OCI-LY7 (cell line): ENCODE results near the gene YARS2. TPM values are rescaled to one million over a fixed set of nuclear protein-coding genes. Genes with fewer than 3 reads are reported as not detected.

Experiments
- BruUV-seq: library from RNA; stranded (reverse); fragments of 400-500 nt; replicated peaks from 2 replicates; lab custom pipeline; 2021; lab: Mats Ljungman, UMichigan
- CTCF ChIA-PET: fragments of 300-600 bp; sonication (Branson Sonifier 250); formaldehyde crosslinking; loops from one replicate; lab custom pipeline; 2022; ENCODE audit warnings: antibody characterized with exemption; ENCODE audit not compliant: unreplicated experiment; lab: Charles Lee
- POLR2A ChIA-PET: fragments of 300-600 bp; sonication (Branson Sonifier 250); formaldehyde crosslinking; loops from one replicate; lab custom pipeline; 2022; ENCODE audit warnings: antibody characterized with exemption; lab: Charles Lee
- DNase-seq: peaks from one replicate; pipeline ENCODE4 v3.0.0-alpha.2; 2015; ENCODE audit warnings: low spot score
- H2AFZ ChIP-seq: fragments of 200-600 bp; sonication (generic), shearing (Covaris generic); 2 replicates; pipeline ENCODE4 v1.6.1; 2014; ENCODE audit warnings: mild to moderate bottlenecking, antibody characterized with exemption, low read length, moderate library complexity
- H3K27ac ChIP-seq: fragments of 200-600 bp; sonication (generic); 2 replicates; pipeline ENCODE4 v1.5.1; 2014; ENCODE audit warnings: mixed run types, low read depth, mild to moderate bottlenecking, moderate library complexity, low read length, inconsistent platforms; ENCODE audit not compliant: poor library complexity, severe bottlenecking
- H3K36me3 ChIP-seq: fragments of 200-600 bp; sonication (generic); 2 replicates; pipeline ENCODE4 v1.6.1; 2014; ENCODE audit warnings: mild to moderate bottlenecking, antibody characterized with exemption, low read length, moderate library complexity, mixed read lengths; ENCODE audit not compliant: insufficient read depth
- H3K4me1 ChIP-seq: fragments of 200-600 bp; sonication (generic); 2 replicates; pipeline ENCODE4 v1.5.1; 2014; ENCODE audit warnings: mild to moderate bottlenecking, low read length; ENCODE audit not compliant: insufficient read depth, poor library complexity, severe bottlenecking
- H3K4me2 ChIP-seq: fragments of 200-600 bp; sonication (generic); 2 replicates; pipeline ENCODE4 v1.6.1; 2014; ENCODE audit warnings: mild to moderate bottlenecking, low read length
- H3K4me3 ChIP-seq: fragments of 200-600 bp; sonication (generic); 2 replicates; pipeline ENCODE4 v1.5.1; 2014; ENCODE audit warnings: mild to moderate bottlenecking, low read depth, low read length; ENCODE audit not compliant: poor library complexity, severe bottlenecking
- H3K79me2 ChIP-seq: fragments of 200-600 bp; sonication (generic); 2 replicates; pipeline ENCODE4 v1.6.1; 2016; ENCODE audit warnings: low read depth, mild to moderate bottlenecking, low read length, moderate library complexity, mixed read lengths; ENCODE audit not compliant: insufficient read depth
- H3K9me2 ChIP-seq: fragments of 200-600 bp; sonication (generic); 2 replicates; pipeline ENCODE4 v1.6.1; 2016; ENCODE audit warnings: mild to moderate bottlenecking, low read length, mixed read lengths; ENCODE audit not compliant: insufficient read depth
- H3K9me3 ChIP-seq: fragments of 200-600 bp; sonication (generic); 2 replicates; pipeline ENCODE4 v1.6.1; 2014; ENCODE audit warnings: mild to moderate bottlenecking, mixed run types, low read length, mixed read lengths
- H4K20me1 ChIP-seq: fragments of 200-600 bp; sonication (generic); 2 replicates; pipeline ENCODE4 v1.6.1; 2014; ENCODE audit warnings: mild to moderate bottlenecking, antibody characterized with exemption, low read length, moderate library complexity, mixed read lengths; ENCODE audit not compliant: insufficient read depth
- CTCF ChIP-seq: fragments of 200-600 bp; sonication (generic); conservative IDR thresholded peaks from 2 replicates; pipeline ENCODE4 v1.5.1; 2014; ENCODE audit warnings: mild to moderate bottlenecking, antibody characterized with exemption, low read length, moderate library complexity, mixed read lengths
- EZH2phosphoT487 ChIP-seq: fragments of 200-600 bp; sonication (generic); IDR thresholded peaks from 2 replicates; pipeline ENCODE4 v1.6.1; 2018; ENCODE audit warnings: low read depth, borderline replicate concordance, mild to moderate bottlenecking, mixed run types, antibody characterized with exemption, low read length, moderate library complexity, mixed read lengths
- intact Hi-C: fragments of 100-400 bp; cut with micrococcal nuclease; formaldehyde crosslinking; loops from one replicate; pipeline ENCODE4 v1.10.0; 2022; ENCODE audit not compliant: unreplicated experiment
- total RNA-seq, 2 experiments: library from RNA; depleted of rRNA in 1 of 2; stranded (reverse); fragments of >200 nt in 1 of 2; shearing (Covaris generic) in 1 of 2; gene quantifications; 2 replicates each; pipeline ENCODE4 v1.2.3, GENCODE V29; 2014 to 2022

YARS2 gene
- total RNA-seq, 2 experiments from 2014 or later: 31.5 to 42.8 TPM

GRCh38 chr12:32718926-32719325 is 36.8 kb downstream of the YARS2 start:
- ChIA-PET POLR2A (interaction anchor here (0.5 to 0.7 kb wide), 3 partner anchors 20 to 317 kb away, joined by 3 to 5 read pairs (median 4); no protein-coding TSS in a partner anchor), CTCF (no interaction called here)
- intact Hi-C loops: no loop called here

GRCh38 chr12:32714772-32715171 is 40.9 kb downstream of the YARS2 start:
- Histone ChIP-seq H2AFZ (no peak overlapping the region), H3K9me3 (no peaks in the 10 kb centered on the region), H3K36me3 (peaks cover 69% of the 10 kb centered on the region), H3K9me2 (no peaks in the 10 kb centered on the region), H3K79me2 (no peaks in the 10 kb centered on the region), H3K4me1 (no peaks in the 10 kb centered on the region), H3K4me3 (no peak overlapping the region), H4K20me1 (no peaks in the 10 kb centered on the region), H3K27ac (no peak overlapping the region), H3K4me2 (no peak overlapping the region)
- DNase-seq: no peak
- POLR2A ChIA-PET: interaction anchor here (0.6 kb wide), 1 partner anchor 8 kb away, joined by 3 read pairs; no protein-coding TSS in a partner anchor
- intact Hi-C loops: no loop called here
- no TSS peak for BruUV-seq
- CTCF ChIA-PET: no interaction called here
- TF ChIP-seq EZH2phosphoT487 (no peak), CTCF (no peak)

More at GRCh38 chr12:32718926-32719325, 36.8 kb downstream of the YARS2 start:
- Histone ChIP-seq H4K20me1 (no peaks in the 10 kb centered on the region), H3K27ac (no peak overlapping the region), H3K4me2 (no peak overlapping the region), H3K9me2 (no peaks in the 10 kb centered on the region), H3K9me3 (no peaks in the 10 kb centered on the region), H3K4me1 (no peaks in the 10 kb centered on the region), H3K79me2 (no peaks in the 10 kb centered on the region), H3K4me3 (no peak overlapping the region), H2AFZ (no peak overlapping the region), H3K36me3 (peaks cover 73% of the 10 kb centered on the region)
- no peak for DNase-seq
- no peak for TF ChIP-seq EZH2phosphoT487
- no peak for TF ChIP-seq CTCF
- BruUV-seq: no TSS peak

DNA sequence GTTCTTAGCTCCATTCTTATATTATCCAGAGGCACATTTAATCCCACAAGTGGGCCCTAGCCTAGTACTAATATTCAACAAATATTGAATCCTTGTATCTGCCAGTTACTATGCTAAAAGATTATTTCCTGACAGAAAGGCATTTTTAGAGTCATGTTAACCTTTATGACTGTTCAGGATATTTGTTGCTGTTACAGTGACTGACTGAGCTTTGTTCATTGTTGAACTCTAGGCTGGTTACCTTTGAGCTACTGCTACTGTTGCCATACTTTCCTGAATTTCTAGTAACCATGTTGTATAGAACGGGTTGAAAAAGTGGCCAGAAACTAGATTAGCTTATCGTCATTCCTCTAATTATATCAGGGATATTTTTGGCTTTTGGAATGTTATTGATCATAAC is 46.8 kb downstream of the YARS2 start:
- Histone ChIP-seq H3K79me2 (no peaks in the 10 kb centered on the region; the same call in 1 of the 2 replicates), H3K4me1 (no peaks in the 10 kb centered on the region), H3K4me3 (no peak overlapping the region), H3K27ac (no peak overlapping the region), H3K9me3 (no peaks in the 10 kb centered on the region), H3K9me2 (no peaks in the 10 kb centered on the region), H2AFZ (no peak overlapping the region), H3K36me3 (peaks cover 69% of the 10 kb centered on the region), H3K4me2 (no peak overlapping the region), H4K20me1 (no peaks in the 10 kb centered on the region)
- ChIA-PET CTCF (no interaction called here), POLR2A (interaction anchor here (0.7 to 2.3 kb wide), 6 partner anchors 9 to 252 kb away, joined by 3 to 11 read pairs (median 4); no protein-coding TSS in a partner anchor)
- TF ChIP-seq EZH2phosphoT487: no peak
- TF ChIP-seq CTCF: no peak
- no TSS peak for BruUV-seq
- no peak for DNase-seq
- intact Hi-C loops: no loop called here
